ENCODE measurements around the gene PKN1.

The PKN1 gene

GRCh38 chr19:14407605-14408484, 25.3 kb upstream of the PKN1 start:
- peaks cover 12% of the 10 kb centered on the region for H3K4me1 ChIP-seq (ENCODE audit: control insufficient read depth, insufficient read depth, low read length)
- H3K4me3 ChIP-seq (ENCODE audit: low read depth, low read length) = no peak overlapping the region
- H3K27ac ChIP-seq (ENCODE audit: low read depth, low read length) = no peak overlapping the region
- H3K27me3 ChIP-seq (ENCODE audit: control insufficient read depth, insufficient read depth, low read length) = no peaks in the 10 kb centered on the region
- H3K9me3 ChIP-seq (ENCODE audit: control insufficient read depth, insufficient read depth, low read depth, low read length) = no peaks in the 10 kb centered on the region
- H3K36me3 ChIP-seq (ENCODE audit: control insufficient read depth, insufficient read depth, low read length) = peaks cover 67% of the 10 kb centered on the region
- H3K9ac ChIP-seq (ENCODE audit: low read length) = no peak overlapping the region

- Histone ChIP-seq H3K9ac (ENCODE audit: low read length) (no peak overlapping the region), H3K4me3 (ENCODE audit: low read depth, low read length) (no peak overlapping the region), H3K27me3 (ENCODE audit: control insufficient read depth, insufficient read depth, low read length) (no peaks in the 10 kb centered on the region), H3K9me3 (ENCODE audit: control insufficient read depth, insufficient read depth, low read depth, low read length) (no peaks in the 10 kb centered on the region), H3K36me3 (ENCODE audit: control insufficient read depth, insufficient read depth, low read length) (peaks cover 75% of the 10 kb centered on the region), H3K4me1 (ENCODE audit: control insufficient read depth, insufficient read depth, low read length) (peaks cover 12% of the 10 kb centered on the region), H3K27ac (ENCODE audit: low read depth, low read length) (no peak overlapping the region)
Measured at GRCh38 chr19:14408491-14409145, 24.5 kb upstream of the PKN1 start.

GRCh38 chr19:14409146-14410023, 23.7 kb upstream of the PKN1 start:
- no peak overlapping the region for H3K4me3 ChIP-seq (ENCODE audit: low read depth, low read length)
- H3K4me1 ChIP-seq (ENCODE audit: control insufficient read depth, insufficient read depth, low read length) = peaks cover 15% of the 10 kb centered on the region
- no peak overlapping the region for H3K9ac ChIP-seq (ENCODE audit: low read length)
- H3K36me3 ChIP-seq (ENCODE audit: control insufficient read depth, insufficient read depth, low read length) = peaks cover 75% of the 10 kb centered on the region
- no peaks in the 10 kb centered on the region for H3K9me3 ChIP-seq (ENCODE audit: control insufficient read depth, insufficient read depth, low read depth, low read length)
- H3K27ac ChIP-seq (ENCODE audit: low read depth, low read length) = no peak overlapping the region
- no peaks in the 10 kb centered on the region for H3K27me3 ChIP-seq (ENCODE audit: control insufficient read depth, insufficient read depth, low read length)

- H3K27ac ChIP-seq (ENCODE audit: low read depth, low read length) = no peak overlapping the region
- H3K4me3 ChIP-seq (ENCODE audit: low read depth, low read length) = no peak overlapping the region
- no peak overlapping the region for H3K9ac ChIP-seq (ENCODE audit: low read length)
- no peaks in the 10 kb centered on the region for H3K9me3 ChIP-seq (ENCODE audit: control insufficient read depth, insufficient read depth, low read depth, low read length)
- H3K4me1 ChIP-seq (ENCODE audit: control insufficient read depth, insufficient read depth, low read length) = peaks cover 15% of the 10 kb centered on the region
- peaks cover 74% of the 10 kb centered on the region for H3K36me3 ChIP-seq (ENCODE audit: control insufficient read depth, insufficient read depth, low read length)
- H3K27me3 ChIP-seq (ENCODE audit: control insufficient read depth, insufficient read depth, low read length) = no peaks in the 10 kb centered on the region
Measured at GRCh38 chr19:14410091-14411051, 22.7 kb upstream of the PKN1 start.

- H3K4me3 ChIP-seq (ENCODE audit: low read depth, low read length) = no peak overlapping the region
- H3K4me1 ChIP-seq (ENCODE audit: control insufficient read depth, insufficient read depth, low read length) = 0 out of 2 replicates have a peak, but pooled peaks cover 10% of the 10 kb centered on the region
- peaks cover 77% of the 10 kb centered on the region for H3K36me3 ChIP-seq (ENCODE audit: control insufficient read depth, insufficient read depth, low read length)
Measured at GRCh38 chr19:14411161-14411937, 21.8 kb upstream of the PKN1 start.

GRCh38 chr19:14411938-14412245, 21.2 kb upstream of the PKN1 start:
- peaks cover 77% of the 10 kb centered on the region for H3K36me3 ChIP-seq (ENCODE audit: control insufficient read depth, insufficient read depth, low read length)
- no peak overlapping the region for H3K9ac ChIP-seq (ENCODE audit: low read length)
- H3K4me1 ChIP-seq (ENCODE audit: control insufficient read depth, insufficient read depth, low read length) = 0 out of 2 replicates have a peak, but pooled peaks cover 5% of the 10 kb centered on the region
- no peaks in the 10 kb centered on the region for H3K9me3 ChIP-seq (ENCODE audit: control insufficient read depth, insufficient read depth, low read depth, low read length)
- H3K27me3 ChIP-seq (ENCODE audit: control insufficient read depth, insufficient read depth, low read length) = no peaks in the 10 kb centered on the region
- no peak overlapping the region for H3K4me3 ChIP-seq (ENCODE audit: low read depth, low read length)
- H3K27ac ChIP-seq (ENCODE audit: low read depth, low read length) = no peak overlapping the region

More at GRCh38 chr19:14411161-14411937, 21.8 kb upstream of the PKN1 start:
- no peaks in the 10 kb centered on the region for H3K27me3 ChIP-seq (ENCODE audit: control insufficient read depth, insufficient read depth, low read length)
- no peaks in the 10 kb centered on the region for H3K9me3 ChIP-seq (ENCODE audit: control insufficient read depth, insufficient read depth, low read depth, low read length)
- H3K9ac ChIP-seq (ENCODE audit: low read length) = no peak overlapping the region
- H3K27ac ChIP-seq (ENCODE audit: low read depth, low read length) = no peak overlapping the region

- H3K4me1 ChIP-seq (ENCODE audit: control insufficient read depth, insufficient read depth, low read length) = 0 out of 2 replicates have a peak, but pooled peaks cover 3% of the 10 kb centered on the region
Measured at GRCh38 chr19:14412324-14412995, 20.6 kb upstream of the PKN1 start.

GRCh38 chr19:14412996-14413692, 20.0 kb upstream of the PKN1 start:
- Histone ChIP-seq H3K27me3 (ENCODE audit: control insufficient read depth, insufficient read depth, low read length) (no peaks in the 10 kb centered on the region), H3K4me3 (ENCODE audit: low read depth, low read length) (no peak overlapping the region), H3K9me3 (ENCODE audit: control insufficient read depth, insufficient read depth, low read depth, low read length) (no peaks in the 10 kb centered on the region), H3K4me1 (ENCODE audit: control insufficient read depth, insufficient read depth, low read length) (0 out of 2 replicates have a peak, but pooled peaks cover 3% of the 10 kb centered on the region), H3K9ac (ENCODE audit: low read length) (no peak overlapping the region), H3K36me3 (ENCODE audit: control insufficient read depth, insufficient read depth, low read length) (peaks cover 67% of the 10 kb centered on the region), H3K27ac (ENCODE audit: low read depth, low read length) (no peak overlapping the region; the same call in 1 of the 2 replicates)

More at GRCh38 chr19:14412324-14412995, 20.6 kb upstream of the PKN1 start:
- Histone ChIP-seq H3K27ac (ENCODE audit: low read depth, low read length) (no peak overlapping the region), H3K27me3 (ENCODE audit: control insufficient read depth, insufficient read depth, low read length) (no peaks in the 10 kb centered on the region), H3K4me3 (ENCODE audit: low read depth, low read length) (no peak overlapping the region), H3K9ac (ENCODE audit: low read length) (no peak overlapping the region), H3K36me3 (ENCODE audit: control insufficient read depth, insufficient read depth, low read length) (peaks cover 74% of the 10 kb centered on the region), H3K9me3 (ENCODE audit: control insufficient read depth, insufficient read depth, low read depth, low read length) (no peaks in the 10 kb centered on the region)

- Histone ChIP-seq H3K4me3 (ENCODE audit: low read depth, low read length) (no peak overlapping the region), H3K9ac (ENCODE audit: low read length) (no peak overlapping the region), H3K27ac (ENCODE audit: low read depth, low read length) (no peak overlapping the region; the same call in 1 of the 2 replicates), H3K36me3 (ENCODE audit: control insufficient read depth, insufficient read depth, low read length) (peaks cover 61% of the 10 kb centered on the region), H3K4me1 (ENCODE audit: control insufficient read depth, insufficient read depth, low read length) (0 out of 2 replicates have a peak, but pooled peaks cover 3% of the 10 kb centered on the region), H3K27me3 (ENCODE audit: control insufficient read depth, insufficient read depth, low read length) (no peaks in the 10 kb centered on the region), H3K9me3 (ENCODE audit: control insufficient read depth, insufficient read depth, low read depth, low read length) (no peaks in the 10 kb centered on the region)
Measured at GRCh38 chr19:14413693-14414181, 19.4 kb upstream of the PKN1 start.
